Stimulated activated CD4-positive, alpha-beta T cell treated with anti-CD3 and anti-CD28 coated beads, Interleukin-4, amount 100 ng/mL, for 1 hour (primary cell): ENCODE measurements around the gene TRMU.

Experiments
- DNase-seq: peaks from one replicate; pipeline ENCODE4 v3.0.0-alpha.2; 2020

Gene TRMU

DNA sequence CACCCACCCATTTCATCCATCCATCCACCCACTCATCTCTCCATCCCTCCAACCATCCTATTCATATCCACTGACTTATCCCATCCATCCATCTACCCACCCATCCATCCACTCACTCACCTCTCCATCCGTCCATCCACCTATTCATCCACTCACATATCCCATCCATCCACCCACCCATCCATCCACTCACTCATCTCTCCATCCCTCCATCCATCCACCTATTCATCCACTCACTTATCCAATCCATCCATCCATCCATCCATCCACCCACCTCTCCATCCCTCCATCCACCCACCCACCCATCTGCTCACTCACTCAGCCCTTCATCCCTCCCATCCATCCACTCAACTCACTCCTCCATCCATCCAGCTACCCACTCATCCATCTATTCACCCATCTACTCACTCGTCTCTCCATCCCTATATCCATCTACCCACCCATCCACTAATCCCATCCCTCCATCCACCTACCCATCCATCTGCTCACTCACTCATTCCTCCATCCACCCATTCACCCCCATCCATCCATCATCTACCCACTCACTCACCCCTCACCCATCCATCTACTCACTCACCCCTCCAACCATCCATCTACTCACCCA, 36.2 kb downstream of the TRMU start:
- no peak for DNase-seq

DNA sequence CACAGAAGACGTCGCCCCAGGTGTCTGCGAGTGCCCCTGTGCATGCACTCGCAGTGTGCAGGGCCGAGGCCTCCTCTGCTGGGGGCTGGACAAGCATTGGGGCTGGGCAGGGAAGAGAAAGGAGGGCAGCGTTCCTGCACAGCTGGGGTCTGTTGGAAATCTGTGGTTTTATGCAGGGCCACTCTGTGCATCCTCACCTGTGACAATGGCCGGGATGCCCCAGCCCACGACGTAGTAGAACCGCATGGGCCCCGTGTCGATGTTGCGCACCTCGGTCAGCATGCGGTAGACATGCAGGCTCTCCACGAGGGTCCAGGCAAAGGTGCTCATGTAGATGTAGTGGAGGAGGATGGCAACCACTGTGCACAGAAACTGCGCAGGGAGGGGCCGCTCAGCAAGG, 37.2 kb downstream of the TRMU start:
- no peak for DNase-seq

DNA sequence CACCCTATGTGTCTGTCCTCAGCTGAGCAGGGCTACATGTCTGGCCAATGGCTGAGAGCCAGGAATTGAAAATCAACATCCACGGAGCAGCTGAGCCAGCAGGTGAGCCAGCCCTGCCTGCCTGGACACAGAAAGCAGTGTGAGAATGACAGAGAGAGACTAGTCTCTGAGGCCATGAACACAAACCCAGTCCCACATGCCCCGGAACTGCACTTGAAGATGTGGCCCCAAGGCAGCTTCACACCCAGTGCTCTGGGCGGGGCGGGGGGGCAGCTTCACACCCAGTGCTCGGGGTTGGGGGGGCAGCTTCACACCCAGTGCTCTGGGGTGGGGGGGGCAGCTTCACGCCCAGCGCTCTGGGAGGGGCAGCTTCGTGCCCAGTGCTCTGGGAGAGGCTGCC, 37.6 kb downstream of the TRMU start:
- DNase-seq, result no peak

DNA sequence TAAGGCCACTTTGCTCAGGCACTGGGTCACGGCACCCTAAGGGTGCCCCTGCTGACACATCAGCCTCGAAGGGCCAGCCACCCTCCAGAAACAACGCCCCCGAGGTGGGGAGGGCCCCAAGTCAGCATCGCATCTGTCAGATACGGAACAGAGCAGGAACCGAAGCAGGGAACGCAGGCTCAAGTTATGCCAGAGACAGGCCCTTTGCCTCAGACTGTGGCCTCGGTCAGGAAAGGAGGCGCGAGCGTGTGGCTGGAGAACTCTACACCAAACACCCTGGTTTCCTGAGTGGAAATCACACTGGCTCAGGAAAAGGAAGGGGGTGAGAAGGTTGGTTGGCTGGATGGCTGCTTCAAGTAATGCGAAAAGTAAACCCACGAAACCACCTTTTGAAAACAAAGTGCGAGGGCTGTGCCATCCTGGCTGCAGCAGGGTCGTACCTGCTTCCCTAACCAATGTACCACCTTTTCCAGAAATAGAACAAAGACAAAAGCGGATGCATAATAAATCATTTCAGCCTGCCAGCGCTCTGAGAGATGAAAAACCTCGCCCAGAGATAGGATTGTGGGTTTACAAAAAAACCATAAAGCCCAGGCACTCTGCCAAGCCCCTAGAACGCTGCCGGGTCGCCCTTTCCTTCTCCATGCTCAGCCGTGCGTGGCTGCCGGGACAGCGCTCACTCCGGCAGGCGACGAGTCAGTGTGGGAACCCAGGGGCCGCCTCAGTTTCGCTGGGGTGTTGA, 38.6 kb downstream of the TRMU start:
- no peak for DNase-seq

DNA sequence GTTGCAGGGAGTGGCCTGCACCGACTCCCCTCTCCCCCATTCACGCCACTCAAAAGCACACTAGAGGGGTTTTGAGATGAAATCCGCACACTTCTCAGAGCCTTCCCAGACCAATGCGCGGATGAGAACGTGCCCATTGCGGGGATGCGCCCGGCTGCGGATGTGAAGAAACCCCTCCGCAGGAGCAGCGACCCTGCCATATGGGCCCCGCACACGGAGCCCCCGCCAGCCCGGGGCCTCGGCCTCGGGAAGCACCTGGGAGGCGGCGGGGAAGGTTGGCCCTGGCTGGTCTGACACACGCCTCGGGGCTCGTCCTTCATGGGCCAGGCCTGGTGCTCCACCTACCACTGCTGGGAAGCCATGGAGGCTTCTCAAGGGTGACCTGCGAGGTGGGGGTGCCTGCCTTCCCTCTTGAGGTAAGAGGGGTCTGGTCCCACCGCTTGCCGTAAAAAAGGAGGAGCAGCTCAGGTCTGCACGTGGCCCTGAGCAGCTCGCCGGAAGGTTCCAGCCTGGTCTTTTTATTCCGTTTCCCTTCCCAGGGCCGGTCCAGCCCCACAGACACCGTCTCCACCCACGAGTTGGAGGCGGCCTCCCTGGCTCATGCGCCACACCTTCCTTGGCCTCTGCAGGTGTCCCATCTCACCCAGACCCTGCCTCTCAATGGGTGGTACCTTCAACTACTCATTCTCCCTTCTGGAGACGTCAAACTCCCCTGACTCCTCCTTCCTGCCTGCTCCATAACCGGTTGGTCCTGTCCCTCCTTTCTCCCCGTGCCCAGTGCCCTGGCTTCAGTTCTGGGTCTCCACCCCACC, 39.4 kb downstream of the TRMU start:
- DNase-seq, result no peak

- no peak for DNase-seq
Measured at GRCh38 chr22:46376111-46376510, 40.6 kb downstream of the TRMU start.

GRCh38 chr22:46376908-46377524, 41.5 kb downstream of the TRMU start:
- DNase-seq, result no peak

GRCh38 chr22:46377525-46378425, 42.3 kb downstream of the TRMU start:
- DNase-seq, result no peak

DNA sequence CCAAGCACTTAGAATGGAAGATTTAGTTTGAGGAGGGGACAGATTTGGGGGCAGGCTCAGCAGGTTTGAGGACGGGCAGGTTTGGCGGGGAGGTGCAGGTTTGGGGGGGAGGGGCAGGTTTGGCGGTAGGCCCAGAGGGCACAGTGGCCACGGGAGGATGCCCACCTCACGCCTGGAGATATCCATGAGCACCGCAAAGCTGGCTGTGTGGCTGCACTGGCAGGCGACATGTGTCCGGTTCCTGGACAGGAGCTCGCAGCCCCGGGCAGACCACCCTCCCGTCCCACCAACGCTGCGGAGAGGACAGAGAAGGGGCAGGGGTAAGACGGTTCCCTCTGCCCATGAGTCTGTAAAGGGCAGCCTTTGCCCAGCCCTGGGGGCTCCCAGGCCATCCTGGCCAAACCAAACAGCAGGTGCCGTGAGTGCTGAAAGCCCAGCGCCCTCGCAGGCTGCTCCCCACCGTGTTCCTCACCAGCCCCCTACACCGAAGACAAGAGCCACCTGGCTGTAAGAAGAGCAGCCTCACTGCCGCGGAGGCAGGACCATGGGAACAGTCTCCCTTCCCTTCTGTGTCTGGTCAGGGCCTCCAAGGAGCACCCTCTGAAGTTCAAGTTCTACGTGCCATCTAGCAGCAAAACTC, 43.0 kb downstream of the TRMU start:
- no peak for DNase-seq

- DNase-seq, result no peak
Measured at GRCh38 chr22:46379066-46379930, 43.8 kb downstream of the TRMU start.

DNA sequence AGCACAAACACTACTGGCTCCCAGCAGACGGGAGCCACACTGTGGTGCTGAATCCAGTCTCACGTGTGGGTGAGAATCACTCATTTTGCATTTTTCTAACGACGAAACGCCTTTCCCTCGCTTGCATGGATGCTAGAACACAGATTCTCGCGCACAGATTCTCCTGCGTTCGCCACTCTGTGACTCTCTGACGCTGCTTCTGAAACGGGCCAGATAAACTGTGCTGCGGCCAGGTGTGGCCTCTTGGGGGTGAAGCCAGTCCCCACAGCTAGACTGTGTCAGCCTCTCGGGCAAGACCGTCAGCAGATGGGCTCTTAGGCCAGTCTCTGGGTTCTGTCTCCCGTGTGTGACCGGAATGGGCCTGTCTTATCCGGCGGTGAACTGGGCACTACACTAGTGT, 44.6 kb downstream of the TRMU start:
- no peak for DNase-seq

GRCh38 chr22:46380581-46380980, 45.1 kb downstream of the TRMU start:
- DNase-seq, result no peak

DNA sequence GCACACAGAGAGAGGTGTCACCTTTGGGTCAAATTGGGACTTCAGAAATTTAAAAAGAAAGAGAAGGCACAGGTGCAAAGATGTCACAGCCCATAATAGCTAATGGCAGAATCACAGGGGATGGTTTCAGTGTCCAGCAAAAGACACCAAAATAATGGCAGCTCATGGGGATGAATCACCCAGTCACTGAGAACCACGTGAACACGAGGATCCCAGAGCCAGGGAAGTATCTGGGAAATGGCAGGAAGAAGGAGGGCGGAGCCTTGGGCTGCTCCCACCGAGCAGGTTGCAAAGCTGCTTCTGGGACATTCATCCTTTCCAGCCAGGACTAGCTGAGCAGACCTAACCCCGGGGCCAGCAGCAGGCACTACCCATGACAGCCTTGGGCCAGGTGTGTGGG, 45.6 kb downstream of the TRMU start:
- no peak for DNase-seq

DNA sequence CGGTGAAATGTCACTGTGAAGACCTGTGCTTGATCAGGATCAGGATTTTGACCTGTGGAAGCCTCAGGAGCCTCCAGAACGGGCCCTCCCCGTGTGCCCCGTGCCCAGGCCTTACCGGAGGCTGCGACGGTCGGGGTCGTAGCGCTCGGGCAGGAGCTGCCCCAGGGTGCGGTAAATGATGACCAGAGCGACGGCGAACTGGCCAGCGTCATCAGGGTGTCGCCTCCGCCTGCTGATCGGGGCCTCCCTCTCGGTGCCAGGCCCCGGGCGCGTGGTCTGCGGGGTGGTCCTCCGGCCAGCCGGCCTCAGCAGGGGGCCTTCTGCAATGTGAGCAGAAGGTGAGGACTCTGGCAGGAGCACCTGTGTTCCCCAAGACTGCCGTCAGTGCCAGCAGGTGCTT, 46.2 kb downstream of the TRMU start:
- DNase-seq, result no peak

DNA sequence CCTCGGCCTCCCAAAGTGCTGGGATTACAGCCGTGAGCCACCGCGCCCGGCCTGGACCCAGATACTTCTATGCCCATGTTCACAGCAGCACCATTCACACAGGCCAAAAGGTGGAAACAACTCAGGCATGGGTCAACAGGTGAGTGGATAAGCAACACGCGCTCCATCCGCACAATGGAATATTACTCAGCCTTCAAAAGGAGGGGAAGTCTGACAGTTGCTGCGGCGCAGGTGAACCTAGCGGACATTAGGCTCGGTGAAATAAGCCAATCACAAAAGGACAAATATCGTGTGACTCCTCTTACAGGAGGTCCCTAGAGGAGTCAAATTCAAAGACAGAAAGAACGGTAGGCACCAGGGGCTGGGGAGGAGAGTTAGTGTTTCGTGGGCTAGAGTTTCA, 47.0 kb downstream of the TRMU start:
- no peak for DNase-seq

- DNase-seq, result no peak
Measured at GRCh38 chr22:46386312-46386711, 50.8 kb downstream of the TRMU start.

DNA sequence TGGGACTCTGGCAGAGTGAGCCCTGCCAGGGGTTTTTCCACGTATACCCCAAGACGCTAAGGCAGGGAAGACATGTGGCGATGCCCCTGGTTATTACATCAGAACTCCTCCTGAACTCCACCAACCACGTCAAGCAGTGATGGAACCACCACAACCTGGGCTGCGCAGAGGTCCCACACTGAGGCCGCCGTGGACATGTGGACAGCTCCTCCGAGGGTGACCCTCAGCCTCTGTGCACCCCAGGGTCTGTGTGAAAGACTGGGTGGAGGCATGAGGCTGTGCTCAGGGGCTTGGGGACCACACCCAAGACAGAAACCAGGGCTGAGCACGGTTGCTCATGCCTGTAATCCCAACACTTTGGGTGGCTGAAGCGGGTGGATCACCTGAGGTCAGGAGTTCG, 52.2 kb downstream of the TRMU start:
- DNase-seq, result no peak

DNA sequence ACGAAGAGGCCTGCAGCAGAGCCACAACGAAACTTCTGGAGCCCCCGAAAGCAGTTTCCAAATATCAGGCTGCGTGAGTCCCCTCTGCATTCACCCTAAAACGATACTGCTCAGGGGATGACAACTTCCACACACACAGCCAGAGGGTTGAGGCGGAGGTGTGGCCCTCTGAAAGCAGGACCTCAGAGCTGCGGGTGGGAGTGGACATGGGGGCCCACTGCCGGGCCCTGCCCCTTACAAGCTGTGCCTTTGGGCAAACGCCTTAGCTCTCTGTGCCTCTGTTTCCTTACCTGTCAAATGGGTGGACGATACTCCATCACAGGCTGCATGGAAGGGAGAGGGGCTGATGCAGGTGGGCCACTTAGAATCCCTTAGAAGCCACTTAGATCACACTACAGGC, 53.1 kb downstream of the TRMU start:
- no peak for DNase-seq

- DNase-seq, result no peak
Measured at GRCh38 chr22:46389081-46389480, 53.6 kb downstream of the TRMU start.

DNA sequence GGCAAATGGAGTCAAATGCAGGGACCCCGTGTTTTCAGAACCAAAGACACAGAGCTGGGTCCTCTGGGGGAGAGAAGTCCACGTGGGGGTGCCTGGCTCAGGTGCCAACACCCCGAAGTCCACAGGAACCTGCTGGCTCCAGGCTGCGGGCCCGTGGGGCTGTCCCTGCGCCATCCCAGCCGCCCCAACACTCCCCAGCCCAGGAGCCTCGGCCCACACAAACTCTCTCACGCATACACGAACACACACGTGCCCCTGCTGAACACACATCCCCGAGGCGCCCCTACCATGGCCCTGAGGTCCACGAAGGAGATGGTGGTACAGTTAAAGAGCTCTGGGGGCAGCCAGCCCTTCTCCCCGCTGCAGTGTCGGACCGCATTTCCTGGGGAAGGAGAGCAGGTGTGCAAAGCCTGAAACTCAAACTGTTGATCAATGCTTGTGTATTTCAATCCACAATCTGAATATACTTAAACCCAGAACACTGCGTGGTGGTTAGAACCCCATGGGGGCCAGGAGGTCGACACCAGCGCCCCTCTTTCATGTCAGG, 54.7 kb downstream of the TRMU start:
- no peak for DNase-seq
